Ovary (tissue), 3 donors: ENCODE results near the gene RNU1-4.

Source experiments
- CTCF ChIP-seq, 3 donors: fragments of 450-650 bp in 2 of 3; fragments of 200-600 bp in 1 of 3; IDR thresholded peaks; one replicate each; pipeline versions ENCODE4 v1.5.1 to v1.8.0; 2016 to 2022; ENCODE audit warnings: antibody characterized with exemption in 3 of 3, mild to moderate bottlenecking in 1 of 3
- EP300 ChIP-seq: sonication (generic); formaldehyde crosslinking; IDR thresholded peaks from one replicate; pipeline ENCODE4 v1.6.1; 2017; ENCODE audit warnings: antibody characterized with exemption
- POLR2A ChIP-seq: fragments of 450-650 bp; IDR thresholded peaks from one replicate; pipeline ENCODE4 v1.6.1; 2017; ENCODE audit warnings: antibody characterized with exemption, mild to moderate bottlenecking, moderate library complexity
- donor health status: DM: no; HTN: no; CAD: no.

DNA sequence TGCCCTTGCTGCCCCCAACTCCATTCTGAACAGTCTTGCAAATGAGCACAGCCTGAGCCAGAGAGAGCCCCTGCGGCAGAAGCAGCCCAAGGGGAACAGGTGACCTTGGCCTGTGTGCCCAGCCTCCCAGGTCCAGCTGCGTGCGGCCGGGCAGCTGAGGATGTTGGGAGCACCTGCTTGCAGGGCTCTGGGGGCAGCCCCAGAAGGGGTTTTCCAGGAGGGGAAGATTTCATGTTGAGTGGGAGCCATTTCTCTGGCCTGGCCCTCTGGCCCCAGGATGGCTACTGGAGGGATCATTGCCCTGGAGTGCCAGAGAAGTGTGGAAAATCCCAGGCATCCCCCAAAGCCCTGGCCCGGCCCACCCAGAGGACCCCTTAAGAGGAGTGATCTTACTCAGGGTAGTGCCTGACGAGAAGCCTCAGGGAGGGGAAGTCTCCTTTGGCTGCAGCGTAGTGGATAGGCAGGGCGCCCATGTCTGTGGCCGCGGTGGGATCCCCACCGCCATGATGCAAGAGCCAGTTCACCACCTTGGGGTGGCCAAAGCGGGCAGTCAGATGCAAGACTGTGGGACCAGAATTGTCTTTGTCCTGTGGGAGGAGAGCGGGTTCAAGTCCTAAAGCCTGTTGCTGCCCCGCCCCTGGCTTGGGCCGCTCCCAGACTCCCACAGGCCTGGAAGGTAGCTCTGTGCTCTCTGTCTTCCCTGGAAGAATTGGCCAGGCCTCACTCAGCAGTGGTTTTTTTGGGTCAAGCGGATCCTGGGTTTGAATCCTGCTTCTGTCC lies 20.6 kb upstream of the RNU1-4 start:
- no peak for TF ChIP-seq CTCF (IDR thresholded peaks at IDR 0.05)
- TF ChIP-seq POLR2A = no peak
- no peak for TF ChIP-seq EP300
